Fibroblast of lung (primary cell): Measurements from ENCODE around the gene CUBN. TPM values are rescaled to one million over a fixed set of nuclear protein-coding genes. Genes with fewer than 3 reads are reported as not detected.

ENCODE experiments used
- DNase-seq, 2 donors: peaks; one replicate each; pipeline versions ENCODE4 v3.0.0 to v3.0.0-alpha.2; 2010; ENCODE audit warnings: low read depth in 2 of 2
- H2AFZ ChIP-seq: 2 replicates; pipeline ENCODE4 v1.5.1; 2012; ENCODE audit warnings: low read length, control low read depth, inconsistent platforms
- H3K27ac ChIP-seq: 2 replicates; pipeline ENCODE4 v1.5.1; 2011; ENCODE audit warnings: low read length, control low read depth; ENCODE audit not compliant: insufficient read depth
- H3K27me3 ChIP-seq: 2 replicates; pipeline ENCODE4 v1.5.1; 2011; ENCODE audit warnings: mild to moderate bottlenecking, low read length; ENCODE audit not compliant: control insufficient read depth, insufficient read depth
- H3K36me3 ChIP-seq: 2 replicates; pipeline ENCODE4 v1.5.1; 2011; ENCODE audit warnings: low read length; ENCODE audit not compliant: control insufficient read depth, insufficient read depth
- H3K4me1 ChIP-seq: 2 replicates; pipeline ENCODE4 v1.5.1; 2011; ENCODE audit warnings: low read length; ENCODE audit not compliant: control insufficient read depth, insufficient read depth; ENCODE audit errors: extremely low read depth
- H3K4me2 ChIP-seq: 2 replicates; pipeline ENCODE4 v1.5.1; 2011; ENCODE audit warnings: low read length, control low read depth; ENCODE audit not compliant: insufficient read depth; ENCODE audit errors: extremely low read depth
- H3K4me3 ChIP-seq, 4 experiments: fragments of 200-600 bp in 1 of 4; sonication (generic) in 1 of 4; replicated peaks in 1 of 4; 2 replicates each; pipeline ENCODE4 v1.5.1; 2011 to 2016; ENCODE audit warnings: low read length in 4 of 4, low read depth in 3 of 4, mild to moderate bottlenecking in 3 of 4, control low read depth in 2 of 4, inconsistent platforms in 1 of 4, mixed read lengths in 1 of 4; ENCODE audit not compliant: insufficient read depth in 1 of 4; ENCODE audit errors: control extremely low read depth in 1 of 4
- H3K79me2 ChIP-seq: 2 replicates; pipeline ENCODE4 v1.5.1; 2012; ENCODE audit warnings: mild to moderate bottlenecking, low read length, inconsistent platforms; ENCODE audit not compliant: control insufficient read depth, insufficient read depth
- H3K9ac ChIP-seq: 2 replicates; pipeline ENCODE4 v1.5.1; 2011; ENCODE audit warnings: mild to moderate bottlenecking, low read length, control low read depth; ENCODE audit not compliant: insufficient read depth
- H3K9me3 ChIP-seq: 2 replicates; pipeline ENCODE4 v1.5.1; 2012; ENCODE audit warnings: low read depth, low read length; ENCODE audit not compliant: control insufficient read depth, insufficient read depth
- H4K20me1 ChIP-seq: 2 replicates; pipeline ENCODE4 v1.5.1; 2011; ENCODE audit warnings: low read length; ENCODE audit not compliant: control insufficient read depth, insufficient read depth; ENCODE audit errors: extremely low read depth
- CTCF ChIP-seq, 2 donors: IDR thresholded peaks in 1 of 2; conservative IDR thresholded peaks in 1 of 2; 1 replicate in 1 of 2; 2 replicates in 1 of 2; pipeline ENCODE4 v1.5.1; 2011 to 2012; ENCODE audit warnings: low read length in 2 of 2, control low read depth in 1 of 2, inconsistent platforms in 1 of 2, low read depth in 1 of 2, mild to moderate bottlenecking in 1 of 2
- EZH2 ChIP-seq: IDR thresholded peaks from 2 replicates; pipeline ENCODE4 v1.5.1; 2012; ENCODE audit warnings: low read length, control low read depth, mild to moderate bottlenecking; ENCODE audit errors: missing control alignments
- polyA plus RNA-seq, 2 donors: library from polyadenylated mRNA; depleted of rRNA in 1 of 2; stranded (reverse) in 1 of 2; unstranded in 1 of 2; fragments of >200 nt; gene quantifications; 2 replicates each; pipeline ENCODE4 v1.2.1, GENCODE V29; 2011 to 2012; ENCODE audit warnings: missing spikeins in 1 of 2
- total RNA-seq: library from RNA; depleted of rRNA; stranded (reverse); fragments of >200 nt; gene quantifications from 2 replicates; pipeline ENCODE4 v1.2.1, GENCODE V29; 2014

CUBN gene
- total and polyA plus RNA-seq, 2 donors (not counting 1 experiment from before 2014, with no cell fraction given): 1.3 to 1.5 TPM

- H3K27me3 ChIP-seq: no peaks in the 10 kb centered on the region
- no peaks in the 10 kb centered on the region for H3K9me3 ChIP-seq
- H4K20me1 ChIP-seq: no peaks in the 10 kb centered on the region
- H3K36me3 ChIP-seq: no peaks in the 10 kb centered on the region
- H3K4me3 ChIP-seq: no peak overlapping the region
- no peak overlapping the region for H3K27ac ChIP-seq
- no peak overlapping the region for H3K9ac ChIP-seq
- peaks cover 2% of the 10 kb centered on the region for H3K4me1 ChIP-seq
- H3K4me2 ChIP-seq: no peak overlapping the region
- no peak overlapping the region for H2AFZ ChIP-seq
- TF ChIP-seq CTCF (conservative IDR thresholded peaks at IDR 0.05 in 1 of 2, IDR thresholded peaks at IDR 0.05 in 1 of 2; ENCODE audit: low read depth in 1 of 2, low read length in 2 of 2) (no peak), EZH2 (no peak)
- peak; percentile 82 to 84 for DNase-seq
- no peaks in the 10 kb centered on the region for H3K79me2 ChIP-seq
These were observed 20.0 kb downstream of the CUBN start for GRCh38 chr10:17109475-17110207.

- Histone ChIP-seq H3K9me3 (no peaks in the 10 kb centered on the region), H3K9ac (no peak overlapping the region), H3K4me2 (no peak overlapping the region), H3K79me2 (no peaks in the 10 kb centered on the region), H3K27ac (no peak overlapping the region), H2AFZ (no peak overlapping the region), H3K27me3 (no peaks in the 10 kb centered on the region), H3K4me1 (peaks cover 2% of the 10 kb centered on the region), H3K4me3 (no peak overlapping the region), H4K20me1 (no peaks in the 10 kb centered on the region), H3K36me3 (no peaks in the 10 kb centered on the region)
- TF ChIP-seq CTCF (conservative IDR thresholded peaks at IDR 0.05 in 1 of 2, IDR thresholded peaks at IDR 0.05 in 1 of 2; ENCODE audit: low read depth in 1 of 2, low read length in 2 of 2) (no peak), EZH2 (no peak)
- DNase-seq: no peak
These were observed 20.6 kb downstream of the CUBN start for GRCh38 chr10:17109046-17109445.

GRCh38 chr10:17106991-17107390 is 22.6 kb downstream of the CUBN start:
- Histone ChIP-seq H4K20me1 (no peaks in the 10 kb centered on the region), H3K27ac (no peak overlapping the region), H3K4me1 (peaks cover 2% of the 10 kb centered on the region), H3K9ac (no peak overlapping the region), H3K4me2 (no peak overlapping the region), H3K36me3 (no peaks in the 10 kb centered on the region), H2AFZ (no peak overlapping the region), H3K79me2 (no peaks in the 10 kb centered on the region), H3K9me3 (no peaks in the 10 kb centered on the region), H3K27me3 (no peaks in the 10 kb centered on the region), H3K4me3 (no peak overlapping the region)
- TF ChIP-seq EZH2 (no peak), CTCF (conservative IDR thresholded peaks at IDR 0.05 in 1 of 2, IDR thresholded peaks at IDR 0.05 in 1 of 2; ENCODE audit: low read depth in 1 of 2, low read length in 2 of 2) (no peak)
- no peak for DNase-seq
